NOMO-1 (cell line): ENCODE results near the gene NAA35.

Experiments
- DNase-seq, 2 experiments: peaks; one replicate each; lab custom pipeline; 2025; ENCODE audit not compliant: unreplicated experiment in 2 of 2; lab: John Stamatoyannopoulos, UW

Gene NAA35

GRCh38 chr9:86061972-86062739, 121.2 kb downstream of the NAA35 start:
- no peak for DNase-seq

GRCh38 chr9:86062845-86063693, 122.1 kb downstream of the NAA35 start:
- no peak for DNase-seq

GRCh38 chr9:86064220-86064619, 123.3 kb downstream of the NAA35 start:
- no peak for DNase-seq

- peak; percentile 43 to 74 for DNase-seq
Measured at GRCh38 chr9:86069206-86069869, 128.4 kb downstream of the NAA35 start.
